ENCODE data around the gene MKNK1.

Gene MKNK1

DNA sequence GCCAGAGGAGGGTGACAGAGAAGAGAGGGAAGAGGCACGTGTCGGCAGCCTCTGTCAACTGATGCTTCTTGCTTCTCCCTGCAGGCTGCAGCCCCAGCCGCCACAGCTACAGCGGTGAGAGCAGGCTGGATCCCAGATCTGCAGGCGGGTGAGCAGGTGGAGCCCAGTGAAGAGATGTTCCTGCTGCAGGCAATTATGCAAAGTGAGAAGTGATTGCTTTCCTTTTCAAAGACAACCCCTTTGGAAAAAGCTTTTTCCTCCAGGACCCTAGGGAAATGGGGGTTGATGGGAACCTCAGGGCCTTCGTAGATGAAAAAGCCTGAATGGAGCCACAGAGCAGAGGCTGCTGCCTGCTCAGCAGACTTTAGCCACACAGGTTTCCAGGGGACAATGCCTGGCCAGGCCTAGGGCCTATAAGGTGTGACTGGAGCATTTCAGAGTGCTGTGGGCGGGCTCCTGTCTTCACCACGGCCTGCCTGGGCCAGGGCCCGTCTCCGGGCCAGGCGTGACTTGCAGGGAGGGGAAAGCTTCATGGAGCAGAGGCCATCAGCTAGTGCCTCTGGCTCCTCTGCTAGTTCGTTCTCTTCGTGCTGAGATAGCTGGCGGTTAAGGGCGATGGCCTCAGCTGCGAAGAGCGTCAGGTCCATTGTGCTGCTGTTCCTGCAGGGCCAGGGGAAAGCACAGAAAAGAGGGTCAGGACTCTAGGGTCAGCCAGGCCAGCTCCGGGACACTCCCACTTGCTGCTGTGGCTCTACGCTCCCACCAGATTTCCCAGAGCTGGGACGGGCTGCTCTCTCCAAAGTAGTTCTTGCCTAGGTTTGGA lies 45.7 kb downstream of the MKNK1 start:
- no peak for DNase-seq (ENCODE audit: low read depth, low spot score)

DNA sequence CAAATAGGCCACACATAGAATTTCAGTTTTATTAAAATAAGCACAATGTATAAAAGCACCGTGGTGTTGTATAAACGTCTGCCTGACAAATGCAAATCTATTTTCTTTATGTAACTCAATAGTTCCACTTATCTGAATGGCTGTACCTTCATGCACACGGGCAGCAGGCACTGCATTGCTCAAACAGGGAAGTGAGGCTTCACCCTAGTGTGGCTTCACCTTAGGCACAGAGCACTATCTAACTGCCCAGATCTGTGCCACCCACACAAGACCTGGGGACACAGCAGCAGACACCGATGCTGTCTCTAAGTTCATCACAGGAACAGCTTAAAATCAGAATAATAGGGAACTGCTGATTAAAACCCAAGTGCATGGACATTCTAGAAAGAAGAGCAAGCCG lies 46.7 kb downstream of the MKNK1 start:
- DNase-seq (ENCODE audit: low read depth, low spot score), result no peak

DNA sequence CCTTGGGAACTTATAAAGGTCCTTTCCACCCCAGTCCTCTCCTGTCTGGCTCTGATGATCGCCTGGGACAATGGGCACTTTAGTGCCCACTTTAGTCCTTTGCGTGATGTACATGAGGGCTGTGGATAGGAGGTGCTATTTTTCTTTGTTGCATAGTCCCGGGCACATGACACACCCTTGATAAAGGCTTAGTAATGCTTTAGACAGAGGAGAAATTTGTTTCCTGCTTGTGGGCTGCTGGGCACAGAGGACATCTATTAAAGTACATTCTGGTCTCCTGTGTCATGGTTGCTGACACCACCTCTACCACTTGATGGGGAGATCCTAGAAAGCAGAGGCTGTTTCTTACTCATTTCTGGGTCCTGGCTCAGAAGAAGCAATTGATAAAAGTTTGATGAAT lies 47.2 kb downstream of the MKNK1 start:
- DNase-seq (ENCODE audit: low read depth, low spot score), result no peak

DNA sequence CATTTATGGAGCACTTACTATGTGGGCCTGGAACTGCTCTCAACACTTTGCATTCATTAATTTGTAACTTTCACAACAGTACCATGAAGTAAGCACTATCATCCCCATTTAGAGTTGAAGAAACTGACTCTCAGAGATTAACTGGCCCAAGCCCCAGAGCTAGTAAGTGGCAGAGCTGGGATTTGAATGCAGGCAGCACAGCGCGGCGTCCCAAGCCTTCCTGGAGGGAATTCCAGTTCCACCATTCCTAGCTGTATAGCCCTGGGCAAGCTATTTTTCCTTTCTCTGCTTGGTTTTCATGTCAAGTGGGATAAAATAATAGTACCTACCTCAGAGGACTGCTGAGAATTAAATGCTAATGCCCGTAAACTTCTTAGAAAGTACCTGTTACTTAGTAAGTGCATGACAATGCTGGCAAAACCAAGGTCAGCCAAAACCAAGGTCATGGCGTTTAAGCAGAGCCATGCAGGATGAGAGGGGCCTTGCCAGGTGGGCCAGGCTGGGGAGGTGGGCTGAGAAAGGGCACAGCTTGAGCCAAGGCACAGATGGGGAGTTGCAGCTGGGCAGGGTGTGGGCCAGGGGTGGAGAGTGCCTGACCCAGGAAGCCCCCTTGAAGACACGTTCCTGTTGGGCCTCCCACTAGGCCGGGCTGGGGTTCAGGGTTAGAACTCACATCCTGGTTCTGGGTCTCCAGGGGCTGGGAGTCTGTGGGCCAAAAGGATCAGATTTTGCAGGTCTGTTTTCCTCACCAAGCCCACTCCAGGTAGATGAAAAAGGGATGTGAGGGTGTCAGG lies 48.0 kb downstream of the MKNK1 start:
- no peak for DNase-seq (ENCODE audit: low read depth, low spot score)

DNA sequence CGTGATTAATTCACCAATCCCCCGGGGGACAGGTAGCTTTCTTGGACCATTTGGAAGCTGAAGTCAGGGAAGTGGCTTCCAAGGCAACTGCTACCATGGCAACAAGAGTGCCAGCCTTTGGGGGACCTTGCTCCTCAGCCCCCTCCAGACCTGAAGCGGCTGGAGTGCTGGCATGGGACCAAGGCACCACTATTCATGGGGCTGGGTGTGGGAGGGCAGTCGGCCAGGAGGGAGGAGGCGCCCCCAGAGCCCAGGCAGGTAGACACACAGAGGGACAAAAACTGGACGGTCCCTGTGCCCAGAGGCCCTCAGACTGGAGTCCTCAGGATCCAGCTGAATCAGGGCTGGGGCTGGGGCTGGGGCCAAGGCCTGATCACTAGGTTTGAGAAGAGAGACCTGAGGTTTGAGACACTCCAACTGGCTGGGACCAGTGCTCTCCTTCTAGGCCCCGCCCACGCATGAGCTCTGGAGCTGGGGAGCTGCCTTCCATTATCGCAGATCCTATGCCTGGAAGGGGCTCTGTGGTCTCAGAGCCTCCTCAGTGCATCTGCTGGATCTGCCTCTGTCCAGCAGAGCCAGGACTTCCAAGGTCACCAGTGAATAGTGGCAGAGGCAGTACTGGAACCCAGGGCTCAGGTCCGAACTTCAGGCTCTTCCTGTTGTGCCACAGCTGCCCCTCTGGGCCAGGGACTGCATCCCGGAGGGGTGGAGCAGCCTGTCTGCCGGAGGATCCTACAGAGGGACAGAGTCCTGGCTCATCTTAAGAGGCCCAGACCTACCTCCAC lies 49.3 kb downstream of the MKNK1 start:
- DNase-seq (ENCODE audit: low read depth, low spot score), result no peak

DNA sequence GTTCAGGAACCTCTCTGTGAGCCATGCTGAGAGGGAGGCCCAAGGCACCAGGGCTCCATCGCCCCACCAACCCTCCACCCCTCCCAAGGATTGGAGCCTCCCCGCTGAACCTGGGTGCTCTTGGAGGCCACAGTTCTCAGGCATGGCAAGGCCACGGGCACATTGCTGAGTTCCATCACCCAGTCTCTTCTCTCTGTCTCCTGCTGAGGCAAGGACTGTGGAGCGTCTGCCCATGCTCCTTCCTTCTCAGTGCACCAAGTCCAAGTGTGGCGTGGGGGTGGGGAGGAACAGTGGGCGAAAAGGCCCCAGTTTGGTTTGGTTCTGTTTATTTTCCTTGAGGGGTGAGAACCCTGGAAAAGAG lies 49.9 kb downstream of the MKNK1 start:
- no peak for DNase-seq (ENCODE audit: low read depth, low spot score)

DNA sequence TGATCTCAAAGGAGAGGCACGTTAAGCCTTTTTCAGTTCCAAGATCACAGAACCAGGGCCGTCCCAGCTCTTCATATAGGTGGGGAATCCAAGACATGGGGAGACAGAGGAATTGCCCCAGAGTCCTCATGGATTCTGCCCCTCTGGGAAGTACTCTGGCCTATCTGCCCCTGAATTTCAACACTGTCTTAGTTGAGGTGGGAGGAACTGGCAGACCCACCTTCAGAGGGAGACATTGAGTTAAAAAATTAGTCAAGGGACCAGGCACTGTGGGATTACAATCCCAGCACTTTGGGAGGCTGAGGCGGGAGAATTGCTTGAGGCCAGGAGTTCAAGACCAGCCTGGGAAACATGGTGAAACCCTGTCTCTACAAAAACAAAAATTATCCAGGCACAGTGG lies 50.6 kb downstream of the MKNK1 start:
- DNase-seq (ENCODE audit: low read depth, low spot score), result no peak

DNA sequence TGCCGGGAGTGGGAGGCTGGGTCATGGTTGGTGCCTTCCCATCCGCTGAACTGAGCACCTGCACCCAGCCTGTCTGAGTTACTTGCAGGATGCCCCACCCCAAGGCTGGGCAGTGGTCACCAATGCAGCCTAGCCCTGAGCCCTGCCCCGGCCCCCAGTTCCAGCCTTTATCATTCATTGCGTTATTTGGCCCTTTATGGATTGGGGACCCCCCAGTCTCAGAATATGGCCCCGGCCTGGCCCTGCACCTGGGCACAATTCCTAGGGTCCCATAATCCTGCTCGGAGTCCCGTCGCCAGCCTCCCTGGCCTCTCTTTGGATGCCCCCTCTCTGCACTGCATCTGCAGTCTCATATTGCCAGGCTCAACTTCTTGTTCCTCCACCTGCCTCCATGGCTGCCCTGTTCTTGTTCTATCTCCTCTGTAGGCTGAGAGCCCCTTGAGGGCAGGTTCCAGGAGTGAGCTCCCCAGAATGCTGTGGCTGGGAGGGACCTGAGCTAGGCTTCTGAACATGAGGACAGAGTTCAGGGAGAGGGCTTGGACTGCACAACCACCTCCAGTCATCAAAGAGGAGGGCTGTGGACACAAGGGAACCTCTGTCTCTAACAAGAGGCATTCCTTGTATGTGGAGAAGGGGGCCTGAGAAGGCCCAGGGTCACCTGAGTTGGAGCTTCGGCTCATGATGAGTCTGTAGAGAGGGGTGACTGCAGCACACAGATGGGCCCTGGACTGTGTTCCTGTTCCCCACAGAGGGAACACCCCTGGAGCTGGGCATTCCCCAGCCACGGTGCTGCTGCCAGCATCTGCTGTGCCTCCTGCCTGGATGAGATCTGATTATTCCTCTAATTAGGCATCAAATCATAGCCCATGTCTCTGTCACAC lies 51.5 kb downstream of the MKNK1 start:
- no peak for DNase-seq (ENCODE audit: low read depth, low spot score)

DNA sequence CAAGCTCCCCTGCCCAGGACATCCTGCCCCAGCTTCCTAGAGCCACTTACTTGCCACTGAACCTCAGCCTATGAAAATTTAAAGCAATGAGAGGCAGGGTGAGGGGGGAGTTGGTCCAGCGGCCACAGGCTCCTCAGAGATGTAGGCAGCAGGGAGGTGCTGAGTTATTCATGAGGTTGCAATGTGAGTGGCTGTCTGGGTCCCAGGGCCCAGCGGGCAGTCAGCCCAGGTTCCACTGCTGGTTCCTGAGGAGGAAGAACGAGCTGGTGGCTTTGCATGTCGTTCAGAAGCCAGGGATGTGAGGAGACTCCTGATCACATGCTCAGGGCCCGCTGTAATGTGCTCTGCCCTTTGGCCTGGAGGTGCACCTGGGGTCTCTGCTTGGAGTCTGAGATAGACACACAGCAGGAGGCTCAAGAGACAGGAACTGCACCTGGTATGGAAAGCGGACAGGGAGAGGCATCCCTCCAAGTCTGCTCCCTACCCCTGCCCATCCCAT lies 52.4 kb downstream of the MKNK1 start, which contains the start of gene KNCN:
KNCN (minus strand) TSS at position 51 of the 499 bp plus-strand sequence. CDS start 432 bp downstream, outside the sequence.
- DNase-seq (ENCODE audit: low read depth, low spot score), result no peak

DNA sequence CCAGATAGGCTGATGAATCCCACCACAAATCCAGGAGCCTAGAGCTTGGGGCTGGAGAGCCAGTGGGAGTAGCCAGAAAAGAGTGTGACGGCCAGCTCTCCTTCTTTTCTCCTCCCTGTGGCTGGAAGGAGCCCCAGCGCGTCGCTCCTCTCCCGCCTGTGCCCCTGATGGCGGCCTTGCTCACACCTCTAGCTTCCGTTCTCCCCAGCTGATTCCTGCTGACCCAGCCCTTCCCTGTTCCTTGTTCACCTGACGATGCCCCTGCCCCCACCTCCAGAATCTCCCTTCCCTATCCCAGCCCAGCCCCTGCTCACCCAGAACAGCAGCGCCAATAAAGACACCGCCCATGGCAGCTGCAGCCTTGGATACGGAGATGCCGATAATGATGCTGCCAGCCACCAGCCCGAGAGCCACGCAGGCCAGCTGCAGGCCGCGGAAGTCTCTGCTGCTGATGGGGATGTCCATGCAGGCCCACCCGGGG lies 53.3 kb downstream of the MKNK1 start:
- DNase-seq (ENCODE audit: low read depth, low spot score), result no peak

DNA sequence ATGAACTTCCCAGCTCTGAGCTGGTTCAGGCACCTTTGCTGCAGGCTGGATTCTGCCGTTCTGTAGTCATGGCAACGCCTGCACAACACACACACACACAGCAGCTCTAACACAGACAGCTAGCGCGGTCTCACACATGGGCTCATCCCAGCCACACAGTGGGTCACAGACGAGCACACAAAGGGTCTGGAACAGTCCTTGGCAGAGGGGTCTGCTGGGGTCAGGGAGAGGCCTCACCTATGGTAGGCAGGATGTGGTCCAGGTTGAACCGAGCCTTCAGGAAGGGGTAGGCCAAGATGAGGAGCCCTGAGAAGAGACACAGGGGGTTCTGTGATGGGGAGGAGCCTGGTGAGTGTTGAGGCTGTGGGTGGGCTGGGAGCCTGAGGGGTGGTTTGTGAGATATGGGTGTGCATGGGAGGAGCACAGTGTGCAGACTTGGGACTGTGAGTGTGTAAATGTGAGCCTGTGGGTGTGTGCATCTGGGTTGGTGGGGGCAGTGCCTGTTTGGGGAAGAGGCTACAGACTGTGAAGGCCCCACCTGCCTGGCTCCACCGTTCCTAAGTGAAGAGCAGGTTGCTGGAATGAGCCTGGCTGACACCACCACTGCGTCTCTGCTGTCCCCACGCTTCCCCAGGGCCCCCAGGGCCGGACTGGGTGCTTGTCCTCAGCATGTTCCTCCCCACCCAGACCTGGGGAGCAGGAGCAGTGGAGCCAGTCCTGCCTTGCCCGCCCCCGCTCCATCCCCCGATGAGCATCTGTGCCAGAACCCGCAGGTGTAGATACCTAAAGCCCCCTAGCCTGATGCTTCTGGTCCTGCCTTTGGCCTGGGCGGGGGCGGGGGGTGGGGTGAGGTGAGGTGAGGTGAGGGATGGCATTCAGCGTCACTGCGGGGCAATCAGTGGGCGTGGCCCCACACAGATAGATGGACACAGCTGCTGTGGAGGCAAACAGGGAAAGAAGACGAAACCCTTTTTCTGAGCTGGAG lies 54.1 kb downstream of the MKNK1 start:
- DNase-seq (ENCODE audit: low read depth, low spot score), result no peak

DNA sequence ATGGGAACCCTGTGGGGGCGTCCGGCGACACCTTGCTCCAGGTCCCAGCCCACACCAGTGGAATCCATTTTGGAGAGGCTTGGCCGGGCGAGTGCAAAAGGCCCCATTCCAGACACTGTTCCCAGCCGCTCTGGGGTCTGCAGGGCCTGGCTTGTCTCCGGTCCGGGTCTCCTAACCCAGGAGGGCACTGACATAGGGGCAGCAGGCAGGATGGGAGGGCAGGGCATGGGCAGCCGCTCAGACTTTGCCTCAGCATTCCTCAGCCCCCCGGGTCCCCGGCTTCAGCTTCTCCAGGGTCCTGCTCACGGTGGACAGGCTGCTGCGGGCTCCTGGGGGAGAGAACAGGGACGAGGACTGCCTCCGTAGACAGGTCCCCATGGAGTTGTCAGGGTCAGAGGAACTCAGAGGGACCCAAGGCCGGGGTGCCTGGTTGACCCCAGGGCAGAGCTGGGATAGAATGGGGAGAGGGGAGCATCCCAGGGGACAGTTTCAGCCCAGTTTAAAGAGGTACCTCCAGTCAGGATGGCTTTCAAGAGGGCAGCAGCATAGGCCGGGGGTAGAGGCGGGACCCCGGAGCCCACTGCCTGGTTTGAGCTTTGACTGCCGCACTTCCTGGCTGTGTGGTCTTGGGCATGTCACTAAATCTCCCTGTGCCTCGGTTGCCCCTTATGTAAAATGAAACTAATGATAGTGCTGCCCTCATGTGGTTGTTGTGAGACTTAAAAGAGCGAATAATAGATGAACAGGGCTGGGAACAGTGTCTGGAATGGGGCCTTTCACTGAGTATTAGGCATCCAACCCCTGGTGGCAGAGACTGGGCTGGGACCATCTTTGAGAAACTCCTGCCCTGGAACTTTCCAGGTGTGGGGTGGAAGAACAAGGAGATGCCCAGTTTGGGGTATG lies 56.3 kb downstream of the MKNK1 start:
- no peak for DNase-seq (ENCODE audit: low read depth, low spot score)

DNA sequence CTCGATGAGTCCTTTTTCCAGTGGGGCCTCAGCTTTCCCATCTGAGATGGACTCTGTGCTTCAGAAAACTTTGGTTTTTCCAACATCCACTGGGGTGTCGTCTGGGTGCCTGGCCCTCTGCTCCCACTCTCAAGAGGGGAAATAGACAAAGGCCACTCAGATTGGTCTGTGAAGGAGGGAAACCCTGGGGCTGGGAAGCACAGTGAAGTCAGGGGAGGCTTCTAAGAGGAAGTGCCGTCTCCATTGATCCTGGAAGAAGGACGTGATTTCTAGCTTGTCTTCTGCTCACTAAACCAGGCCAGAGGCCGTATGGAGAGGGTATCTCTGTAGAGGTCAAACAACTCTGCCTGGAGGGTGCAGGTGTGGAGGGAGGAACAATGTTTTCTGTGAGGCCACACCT lies 57.9 kb downstream of the MKNK1 start:
- DNase-seq (ENCODE audit: low read depth, low spot score), result no peak

DNA sequence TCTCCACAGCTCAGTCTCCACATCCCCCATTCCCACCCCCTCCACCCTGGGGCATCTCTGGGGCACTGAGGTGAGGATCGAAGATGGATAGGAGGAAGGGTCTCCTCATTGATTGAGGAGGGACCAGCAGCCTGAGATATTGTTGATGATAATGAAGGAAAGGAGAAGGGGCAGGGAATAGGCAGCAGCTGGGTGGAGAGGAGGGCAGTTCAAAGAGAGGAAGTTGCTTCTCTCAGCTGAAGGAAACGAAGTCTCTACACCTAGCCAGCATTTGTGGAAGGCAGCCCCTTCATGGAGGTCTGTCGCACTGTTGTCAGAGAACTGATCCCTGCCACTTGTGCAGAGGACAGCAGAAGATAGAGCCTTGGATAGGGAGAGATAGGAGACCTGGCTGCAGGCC lies 58.3 kb downstream of the MKNK1 start:
- no peak for DNase-seq (ENCODE audit: low read depth, low spot score)

DNA sequence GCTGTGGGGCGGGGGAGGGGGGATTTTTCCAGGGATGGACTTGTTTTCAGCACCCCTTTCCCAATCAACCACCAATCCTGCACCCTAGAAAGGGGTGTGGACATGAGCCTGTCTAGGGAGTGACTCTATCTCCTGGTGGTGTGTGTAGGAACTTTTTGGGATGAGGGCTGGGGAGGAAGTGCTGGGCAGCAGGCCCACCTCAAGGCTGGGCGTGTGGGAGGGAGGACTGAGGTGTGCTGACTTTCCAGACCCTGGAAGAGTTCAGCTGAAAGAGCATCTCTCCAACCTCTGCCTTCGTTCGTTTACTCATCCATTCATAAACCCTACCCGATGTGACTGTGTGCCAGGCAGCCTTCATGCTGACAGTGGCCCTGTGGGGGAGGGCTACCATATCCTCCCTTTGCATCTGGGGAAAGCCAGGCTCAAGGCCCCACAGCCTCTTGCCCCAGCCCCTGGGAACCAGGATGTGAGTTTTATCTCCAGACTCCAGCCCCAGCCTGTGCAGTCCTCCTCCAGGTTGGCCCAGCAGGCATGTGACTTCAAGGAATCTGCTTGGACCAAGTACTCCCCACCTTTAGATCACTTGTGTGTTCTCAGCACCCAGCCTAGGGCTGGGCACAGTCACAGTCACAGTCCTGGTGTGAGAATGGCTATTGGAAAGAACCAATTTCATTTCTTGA lies 59.4 kb downstream of the MKNK1 start:
- no peak for DNase-seq (ENCODE audit: low read depth, low spot score)

DNA sequence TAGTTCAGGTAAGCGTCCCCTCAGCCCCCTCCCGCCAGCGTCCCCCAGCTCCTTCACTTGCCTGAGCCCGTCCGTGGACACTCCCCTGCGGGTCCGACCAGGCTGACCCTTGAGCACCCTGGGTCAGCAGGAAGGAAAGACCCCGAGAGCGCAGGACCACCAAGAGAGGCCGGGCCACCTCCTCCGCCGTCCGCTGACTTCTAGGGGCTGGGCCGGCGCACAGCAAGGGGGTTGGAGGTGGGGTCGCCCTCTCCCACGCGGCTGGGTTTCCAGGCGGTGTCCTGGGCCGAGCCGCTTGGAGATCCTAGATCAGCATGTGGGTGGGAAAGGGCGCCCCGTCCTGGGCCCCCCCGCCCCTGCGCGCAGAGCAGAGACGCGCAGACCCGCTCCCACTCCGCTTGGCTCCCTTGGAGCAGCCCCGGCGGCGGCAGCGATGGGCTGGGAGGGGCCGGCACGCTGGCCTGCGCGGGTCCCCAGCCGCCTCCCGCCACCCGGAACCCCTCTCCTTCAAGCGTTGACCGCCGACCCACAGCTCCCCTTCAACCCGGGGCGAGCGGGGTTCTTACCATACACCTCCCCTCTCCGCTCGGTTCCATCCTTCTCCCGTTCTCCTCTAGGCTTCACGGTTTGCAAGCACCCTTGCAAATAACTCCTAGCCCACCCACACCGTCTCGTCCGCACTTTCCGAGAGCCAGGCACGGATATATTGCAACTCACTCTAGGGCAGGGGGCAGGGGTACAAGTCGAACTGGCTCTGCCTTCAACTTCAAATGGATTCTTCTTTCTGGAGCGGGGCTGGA lies 60.1 kb downstream of the MKNK1 start:
- DNase-seq (ENCODE audit: low read depth, low spot score), result no peak

DNA sequence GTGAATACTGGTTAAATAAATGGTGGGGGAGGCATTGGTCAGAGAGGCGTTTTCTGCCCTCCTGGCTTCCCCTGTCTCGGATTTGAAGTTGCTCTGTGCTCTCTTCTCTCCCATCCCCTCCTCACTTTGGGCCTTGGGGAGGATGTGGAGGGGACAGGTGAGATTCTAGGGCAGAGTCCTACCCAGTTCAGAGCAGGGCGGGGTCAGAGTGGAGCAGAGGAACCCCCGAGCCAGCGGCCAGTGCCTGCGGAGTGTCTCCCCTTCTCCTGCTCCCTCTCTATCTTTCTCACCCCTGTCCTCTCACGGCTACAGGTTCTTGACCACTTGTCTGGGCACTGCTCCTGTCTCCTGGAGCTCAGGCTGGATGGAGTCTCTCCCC lies 60.7 kb downstream of the MKNK1 start:
- no peak for DNase-seq (ENCODE audit: low read depth, low spot score)
